ENCODE measurements around the gene SLC7A10.
"Not testable (repeated sequence)": the region's sequence is repeated elsewhere in the genome, so short reads cannot be mapped to it uniquely, and the experiment has no call there.

Gene SLC7A10

GRCh38 chr19:33238481-33239149 is 13.0 kb upstream of the SLC7A10 start:
- no peak for DNase-seq (ENCODE audit: low read depth, low spot score)

GRCh38 chr19:33236696-33237390 is 11.2 kb upstream of the SLC7A10 start:
- no peak for DNase-seq (ENCODE audit: low read depth, low spot score)

GRCh38 chr19:33235996-33236350 is 10.3 kb upstream of the SLC7A10 start:
- DNase-seq (ENCODE audit: low read depth, low spot score): no peak

- peak; percentile 69 for DNase-seq (ENCODE audit: low read depth, low spot score)
Measured at GRCh38 chr19:33235269-33235995, 9.8 kb upstream of the SLC7A10 start.

GRCh38 chr19:33234736-33235135 is 9.1 kb upstream of the SLC7A10 start:
- no peak for DNase-seq (ENCODE audit: low read depth, low spot score)

GRCh38 chr19:33234092-33234491 is 8.4 kb upstream of the SLC7A10 start:
- no peak for DNase-seq (ENCODE audit: low read depth, low spot score)

GRCh38 chr19:33233056-33233873 is 7.6 kb upstream of the SLC7A10 start:
- DNase-seq (ENCODE audit: low read depth, low spot score): no peak

GRCh38 chr19:33232656-33233055 is 7.0 kb upstream of the SLC7A10 start:
- no peak for DNase-seq (ENCODE audit: low read depth, low spot score)

- DNase-seq (ENCODE audit: low read depth, low spot score): no peak
Measured at GRCh38 chr19:33231511-33231910, 5.9 kb upstream of the SLC7A10 start.

- no peak for DNase-seq (ENCODE audit: low read depth, low spot score)
Measured at GRCh38 chr19:33229962-33230361, 4.3 kb upstream of the SLC7A10 start.

GRCh38 chr19:33227870-33228599 is 2.4 kb upstream of the SLC7A10 start:
- DNase-seq (ENCODE audit: low read depth, low spot score): no peak

- no peak for DNase-seq (ENCODE audit: low read depth, low spot score)
Measured at GRCh38 chr19:33227242-33227650, 1.6 kb upstream of the SLC7A10 start.

GRCh38 chr19:33226550-33227241 is 1.0 kb upstream of the SLC7A10 start:
- no peak for DNase-seq (ENCODE audit: low read depth, low spot score)

- DNase-seq (ENCODE audit: low read depth, low spot score): no peak
Measured at GRCh38 chr19:33224694-33225457, 774 bp downstream of the SLC7A10 start.

- not testable (repeated sequence) for DNase-seq (ENCODE audit: low read depth, low spot score)
Measured at GRCh38 chr19:33222255-33222654, 3.4 kb downstream of the SLC7A10 start.

GRCh38 chr19:33221638-33222037 is 4.0 kb downstream of the SLC7A10 start:
- no peak for DNase-seq (ENCODE audit: low read depth, low spot score)

GRCh38 chr19:33220735-33221134 is 4.9 kb downstream of the SLC7A10 start:
- DNase-seq (ENCODE audit: low read depth, low spot score): no peak

GRCh38 chr19:33220115-33220514 is 5.5 kb downstream of the SLC7A10 start:
- no peak for DNase-seq (ENCODE audit: low read depth, low spot score)

- no peak for DNase-seq (ENCODE audit: low read depth, low spot score)
Measured at GRCh38 chr19:33219261-33219815, 6.3 kb downstream of the SLC7A10 start.

GRCh38 chr19:33217881-33218280 is 7.8 kb downstream of the SLC7A10 start:
- no peak for DNase-seq (ENCODE audit: low read depth, low spot score)
